Measurements from ENCODE around the gene TPPP3.
"Not testable (repeated sequence)": the region's sequence is repeated elsewhere in the genome, so short reads cannot be mapped to it uniquely, and the experiment has no call there.

Gene TPPP3

DNA sequence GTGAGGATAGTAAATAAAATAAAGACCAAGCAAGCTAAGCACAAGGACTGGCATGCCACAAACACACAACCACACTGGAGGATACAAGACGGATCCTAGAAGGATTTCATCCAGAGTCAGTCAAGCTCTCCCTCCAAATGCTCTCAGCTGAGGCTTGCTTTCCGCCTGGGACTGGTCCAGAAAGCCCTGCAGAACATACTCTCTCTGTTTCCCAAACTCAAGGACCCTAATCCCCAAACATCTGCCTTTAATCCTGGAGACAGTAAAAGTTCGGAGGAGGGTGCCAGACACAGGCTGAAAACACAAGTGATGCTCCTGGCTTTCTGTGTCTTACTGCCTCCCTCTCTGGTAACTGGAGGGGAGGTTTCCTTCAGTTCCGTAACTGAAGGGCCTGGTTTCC lies 32.3 kb upstream of the TPPP3 start:
- DNase-seq: no peak

GRCh38 chr16:67425061-67425460 lies 31.8 kb upstream of the TPPP3 start:
- no peak for DNase-seq

- DNase-seq: no peak
Measured at GRCh38 chr16:67424261-67424615, 30.9 kb upstream of the TPPP3 start.

DNA sequence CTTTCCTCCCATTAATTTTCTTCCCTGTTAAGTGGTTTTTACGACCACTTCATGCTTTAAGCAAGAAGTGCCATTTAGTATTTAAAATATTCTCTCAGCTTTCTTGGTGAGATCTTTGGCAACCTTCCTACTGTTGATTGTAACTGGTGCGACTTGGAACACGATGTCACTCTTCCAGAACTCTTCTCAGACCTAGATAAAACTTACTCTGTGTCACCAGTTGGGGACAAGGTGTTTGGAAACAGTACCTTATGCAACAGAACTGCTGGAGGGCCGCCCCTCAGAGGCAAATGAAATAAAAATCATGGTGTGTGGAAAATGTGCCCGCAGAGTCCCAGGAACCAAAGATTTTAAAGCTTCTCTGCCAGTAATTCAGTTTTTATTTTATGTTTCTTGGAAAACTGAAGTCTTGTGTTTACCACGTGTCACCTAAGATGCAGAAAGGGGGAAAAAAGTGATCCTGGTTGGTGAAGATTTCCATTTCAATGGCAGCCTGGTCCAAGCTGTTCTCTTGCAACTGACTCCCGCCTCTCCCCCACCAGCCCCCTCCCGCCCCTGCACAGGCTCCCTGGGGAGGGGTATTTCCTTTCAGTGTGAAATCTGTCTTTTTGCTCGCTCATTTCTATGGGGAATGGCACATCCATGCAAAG lies 30.4 kb upstream of the TPPP3 start:
- no peak for DNase-seq

GRCh38 chr16:67423015-67423414 lies 29.7 kb upstream of the TPPP3 start:
- DNase-seq: no peak

DNA sequence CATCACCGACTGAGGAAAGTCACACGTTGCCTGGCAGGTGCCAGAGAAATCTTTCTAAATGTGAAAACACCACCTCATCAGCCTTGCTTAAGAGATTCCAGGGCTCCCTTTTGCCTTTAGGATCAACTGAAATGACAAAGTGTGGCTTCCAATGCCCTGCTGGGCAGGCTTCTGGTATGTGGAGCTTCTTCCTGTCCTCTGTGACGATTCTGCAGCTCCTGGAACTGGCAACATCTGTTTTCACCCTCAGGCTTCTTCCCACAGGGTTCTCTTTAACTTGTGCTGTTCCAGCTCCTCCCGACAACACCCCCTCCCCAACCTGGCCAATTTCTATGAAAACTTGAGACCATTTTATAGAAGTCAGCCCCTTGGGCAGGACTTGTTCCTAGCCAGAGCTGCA lies 27.7 kb upstream of the TPPP3 start:
- DNase-seq: no peak

GRCh38 chr16:67419931-67420330 lies 26.6 kb upstream of the TPPP3 start:
- DNase-seq: no peak

- DNase-seq: no peak
Measured at GRCh38 chr16:67419502-67419901, 26.2 kb upstream of the TPPP3 start.

DNA sequence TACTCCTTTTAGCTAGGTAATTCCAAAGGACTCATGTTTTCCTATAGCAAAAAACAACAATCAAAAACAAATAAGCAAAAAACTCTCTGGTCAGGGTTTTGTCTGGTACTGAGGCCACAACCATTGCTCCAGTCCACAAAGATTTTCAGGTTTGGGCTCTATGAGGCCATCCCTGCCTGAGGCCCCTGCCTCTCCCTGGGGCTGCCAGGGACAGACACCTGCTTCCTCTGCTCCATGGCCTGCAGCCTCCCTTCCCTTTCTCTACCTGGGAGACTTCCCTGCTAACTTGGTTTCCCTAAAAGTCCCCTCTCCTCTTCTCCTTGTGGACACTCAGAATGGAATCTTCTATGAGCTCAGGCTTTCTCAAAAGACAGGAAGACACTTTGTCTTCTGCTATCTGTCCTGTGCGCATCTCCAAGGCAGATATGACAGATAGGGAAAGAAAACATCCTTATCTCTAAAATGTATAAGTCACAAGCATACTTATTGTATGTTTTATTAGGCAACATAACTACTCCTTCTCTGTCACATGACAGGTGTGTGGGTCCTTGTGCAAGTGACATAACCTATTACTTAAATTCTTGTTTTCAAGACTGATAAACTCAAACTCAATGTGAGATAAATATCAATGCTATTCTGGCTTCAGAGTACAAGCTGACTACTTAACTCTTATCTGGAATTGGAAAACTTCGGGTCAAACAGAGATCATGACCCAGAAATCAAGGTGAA lies 24.2 kb upstream of the TPPP3 start:
- no peak for DNase-seq

DNA sequence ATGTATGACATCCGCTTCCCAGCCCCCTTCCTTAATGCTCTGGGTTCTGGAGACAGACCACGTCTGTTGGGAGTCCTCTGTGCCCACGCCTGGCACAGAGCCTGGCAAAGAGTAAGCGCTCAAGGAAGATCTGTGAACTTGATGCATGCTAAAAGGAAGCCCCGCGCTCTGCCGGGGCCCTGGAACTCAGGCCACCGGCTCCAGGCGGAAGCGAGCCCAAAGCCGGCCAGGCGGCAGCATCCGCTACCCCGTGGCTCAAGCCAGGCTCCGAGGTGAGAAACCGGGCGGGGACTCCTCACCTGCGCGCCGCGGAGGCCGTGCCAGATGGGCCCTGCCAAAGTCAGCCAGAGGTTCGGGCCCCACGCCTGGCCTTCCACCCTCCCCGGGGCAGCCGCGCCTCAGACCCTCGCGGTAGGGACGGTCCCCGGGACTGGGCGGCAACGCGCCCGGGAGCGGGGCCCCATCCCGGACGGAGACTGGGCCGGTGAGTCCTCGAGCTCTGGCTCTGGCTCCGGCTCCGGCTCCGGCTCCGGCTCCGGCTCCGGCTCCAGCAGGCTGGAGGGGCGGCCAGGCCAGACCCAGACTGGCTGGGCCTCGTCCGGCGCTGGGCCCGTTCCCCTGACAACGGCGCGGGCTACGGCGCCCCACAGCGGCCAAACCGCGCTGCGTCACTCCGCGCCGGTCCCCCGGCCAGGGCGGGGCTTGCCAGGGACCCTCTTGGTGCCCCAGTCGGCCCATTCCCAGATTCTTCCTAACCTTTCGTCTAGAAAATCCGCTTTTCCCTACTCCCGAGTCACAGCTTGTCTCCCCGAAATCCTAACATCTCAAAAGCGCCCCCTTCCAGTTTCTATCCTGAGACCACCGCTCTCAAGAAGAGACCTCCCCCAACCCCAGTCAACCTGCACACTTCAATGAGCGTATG lies 22.8 kb upstream of the TPPP3 start, which contains the start of gene ZDHHC1:
TSS of gene ZDHHC1 (minus strand) at position 606 of the 922 bp plus-strand sequence. CDS start 8,702 bp downstream, outside the sequence.
- peak; percentile 41 for DNase-seq

GRCh38 chr16:67415421-67415820 lies 22.1 kb upstream of the TPPP3 start:
- not testable (repeated sequence) for DNase-seq

DNA sequence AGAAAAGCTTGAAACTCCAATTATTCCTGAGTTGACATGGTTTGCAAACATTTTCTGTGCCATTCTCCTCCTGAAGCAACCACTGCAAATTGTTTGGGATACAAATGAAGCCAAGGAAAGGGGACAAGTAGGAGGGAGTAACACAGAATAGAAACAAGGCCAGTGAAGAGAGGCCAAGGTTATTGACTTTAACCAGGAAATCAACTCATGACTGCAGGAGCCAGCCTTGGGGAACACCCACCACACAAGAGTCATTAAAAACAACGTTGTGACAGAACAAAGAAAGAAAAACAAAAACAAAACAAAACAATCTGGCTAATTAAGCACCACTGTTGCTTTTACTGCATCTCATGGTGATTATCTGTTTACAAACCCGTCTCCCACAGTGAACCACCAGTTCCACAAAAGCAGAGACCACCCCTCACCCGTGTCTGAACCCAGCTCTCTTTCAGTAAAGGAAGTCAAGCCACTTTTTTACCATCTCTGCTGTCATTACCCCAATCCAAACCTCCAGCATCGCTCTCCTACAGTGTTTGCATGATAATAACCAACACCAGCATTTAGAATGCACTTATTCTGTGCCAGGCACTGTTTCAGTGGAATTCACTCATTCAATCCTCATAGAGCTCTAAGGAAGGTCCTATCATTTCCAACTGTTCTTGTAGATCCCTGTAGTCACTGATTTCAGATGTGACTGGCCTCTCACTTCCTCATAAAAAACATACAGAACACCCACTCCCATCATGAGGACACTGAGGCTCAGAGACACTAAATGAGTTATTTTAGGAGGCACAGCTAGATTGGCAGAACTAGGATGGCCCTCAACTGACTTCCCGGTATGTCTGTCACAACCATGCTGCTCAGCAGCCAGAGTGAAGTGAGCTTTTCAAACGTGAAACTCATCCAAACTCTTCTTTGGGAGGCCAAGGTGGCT lies 20.9 kb upstream of the TPPP3 start:
- DNase-seq: no peak

DNA sequence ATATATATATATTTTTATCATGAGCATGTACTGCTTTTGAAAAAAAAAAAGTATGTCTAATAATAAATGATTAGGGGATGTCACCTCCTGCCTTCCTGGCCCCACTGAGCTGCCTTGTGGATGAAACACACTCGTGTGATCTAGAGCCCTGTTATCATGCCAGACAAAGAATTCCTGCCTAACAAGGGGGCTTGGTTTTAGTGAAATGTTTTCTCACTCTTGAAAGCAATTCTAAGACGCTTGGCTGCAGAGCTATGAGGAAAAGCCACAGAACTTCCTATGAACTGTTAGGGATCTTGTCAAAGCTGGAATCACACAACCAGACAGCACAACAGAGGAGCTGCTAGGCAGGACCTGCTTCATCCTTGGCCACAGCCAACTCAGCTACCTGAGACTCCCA lies 19.0 kb upstream of the TPPP3 start:
- DNase-seq: no peak

- no peak for DNase-seq
Measured at GRCh38 chr16:67411339-67411738, 18.0 kb upstream of the TPPP3 start.

- no peak for DNase-seq
Measured at GRCh38 chr16:67409631-67410030, 16.3 kb upstream of the TPPP3 start.

DNA sequence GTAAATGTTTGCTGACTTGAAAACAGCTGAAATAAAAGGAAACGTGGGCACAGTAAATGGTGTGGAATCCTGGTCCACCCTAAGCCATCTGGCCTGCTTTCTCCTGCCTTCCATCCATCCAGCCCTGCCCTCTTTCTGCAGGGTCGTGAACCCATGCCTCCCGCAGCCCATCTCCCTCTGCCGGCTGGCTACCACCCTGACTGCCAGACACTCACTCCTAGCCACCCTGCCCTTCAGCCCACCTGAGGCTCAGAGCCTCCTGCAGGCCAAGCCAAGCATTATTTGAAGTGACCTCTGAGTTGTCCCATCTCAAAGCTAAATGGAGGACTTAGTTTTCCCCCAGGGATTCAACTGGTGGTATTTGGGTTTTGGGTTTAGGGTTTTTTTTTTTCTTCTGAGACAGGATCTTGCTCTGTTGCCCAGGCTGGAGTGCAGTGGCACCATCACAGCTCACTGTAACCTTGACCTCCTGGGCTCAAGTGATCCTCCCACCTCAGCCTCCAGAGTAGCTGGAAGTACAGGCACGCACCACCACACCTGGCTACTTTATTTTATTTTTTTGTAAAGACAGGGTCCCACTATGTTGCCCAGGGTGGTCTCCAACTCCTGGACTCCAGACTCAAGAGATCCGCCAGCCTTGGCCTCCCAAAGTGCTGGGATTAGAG lies 14.6 kb upstream of the TPPP3 start:
- no peak for DNase-seq

GRCh38 chr16:67407176-67407787 lies 14.0 kb upstream of the TPPP3 start:
- DNase-seq: no peak

DNA sequence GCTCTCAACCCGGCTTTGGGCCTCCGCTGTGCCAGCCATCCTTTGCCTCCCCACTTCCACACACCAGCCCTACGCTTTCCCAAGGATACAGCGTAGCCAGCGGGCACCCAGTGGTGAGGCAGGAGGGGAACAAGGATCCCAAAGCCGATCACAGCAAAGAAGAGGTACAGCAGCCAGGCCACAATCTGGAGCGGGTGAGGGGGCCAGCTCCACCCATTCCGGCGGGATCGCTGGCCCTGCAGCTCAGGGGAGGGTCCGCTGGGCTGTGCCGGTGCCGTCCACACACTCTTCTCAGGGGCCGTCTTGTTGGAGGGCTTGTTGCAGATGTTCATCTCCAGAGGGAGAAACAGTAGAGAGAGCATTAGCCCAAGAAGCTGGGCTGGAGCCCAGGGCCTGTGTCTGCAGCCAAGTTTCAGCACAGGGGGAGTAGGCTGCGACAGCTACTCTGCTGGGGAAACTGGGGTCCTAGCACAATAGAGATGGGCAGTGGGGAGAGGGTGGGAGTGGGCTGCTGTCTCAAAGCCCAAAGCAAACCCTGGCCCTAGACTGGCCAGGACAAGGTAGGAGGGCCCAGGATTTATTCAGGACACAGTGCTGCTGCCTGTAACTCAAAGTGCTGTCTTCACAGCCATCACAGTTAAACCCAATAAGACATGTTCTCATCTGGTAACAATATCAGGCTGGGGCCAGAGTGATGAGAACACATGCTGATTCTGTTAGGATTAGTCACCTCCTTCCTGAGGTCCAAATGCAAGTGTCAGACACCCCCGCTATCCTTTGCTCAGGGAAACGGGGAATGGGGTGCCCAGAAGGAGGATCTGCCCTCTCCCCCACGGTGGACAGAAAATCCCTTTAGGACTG lies 13.0 kb upstream of the TPPP3 start:
- DNase-seq: no peak

GRCh38 chr16:67405336-67405735 lies 12.0 kb upstream of the TPPP3 start:
- no peak for DNase-seq

GRCh38 chr16:67404740-67405226 lies 11.5 kb upstream of the TPPP3 start:
- no peak for DNase-seq

All from activated CD4-positive, alpha-beta T cell treated with anti-CD3 and anti-CD28 coated beads, Interleukin-2, amount 50 U/mL, for 16 hours (primary cell).